ENCODE measurements around the gene ALDH1L2. TPM values are rescaled to one million over a fixed set of nuclear protein-coding genes. Genes with fewer than 3 reads are reported as not detected.

ALDH1L2 gene
- 10 to 100 TPM; 17.2 to 35.2 TPM for total RNA-seq
- 1 to 10 TPM; 1.6 to 3.4 TPM for polyA plus RNA-seq
- long read RNA-seq, donor 1, partial matches to known transcripts = 14 of 25 reads
- long read RNA-seq, donor 1, other reads (novel, unspliced or antisense) = 11 of 25 reads
- long read RNA-seq, donor 2, partial matches to known transcripts = 0 of 12 reads
- long read RNA-seq, donor 2, other reads (novel, unspliced or antisense) = 12 of 12 reads

GRCh38 chr12:105084251-105085250 is at the start of gene ALDH1L2:
ALDH1L2 (minus strand) TSS chr12:105084458; CDS start chr12:105084436, 22 bp downstream.
- Histone ChIP-seq H3K36me3 (ENCODE audit: control insufficient read depth in 1 of 2, insufficient read depth in 2 of 2, low read length in 1 of 2) (no peaks in the 10 kb centered on the region), H3K27me3 (ENCODE audit: control insufficient read depth in 1 of 2, insufficient read depth in 2 of 2, low read length in 1 of 2) (no peaks in the 10 kb centered on the region), H3K9me3 (ENCODE audit: control insufficient read depth, low read length) (no peaks in the 10 kb centered on the region), H3K4me1 (ENCODE audit: control insufficient read depth in 1 of 2, insufficient read depth in 2 of 2, low read length in 2 of 2) (no peaks in the 10 kb centered on the region), H3K27ac (ENCODE audit: low read depth in 1 of 2, low read length in 2 of 2) (peak within 1 kb of the TSS in 1 of 2 donors; percentile 61), H3K4me3 (ENCODE audit: low read length in 2 of 2) (peak within 1 kb of the TSS; percentile 60 to 75)
- 23 to 30% methylated on average over 54 to 75 of the region's 75 CpGs for WGBS, 2 donors
- intact Hi-C loops (cut with DNase I) = no loop called here
- ATAC-seq (ENCODE audit: low FRiP score) (peak; percentile 94), DNase-seq (peak; percentile 91 to 96)

- intact Hi-C loops (cut with DNase I) = no loop called here
- no peak for ATAC-seq (ENCODE audit: low FRiP score)
- no peaks in the 10 kb centered on the region for H3K9me3 ChIP-seq (ENCODE audit: control insufficient read depth, low read length)
- no peaks in the 10 kb centered on the region for H3K4me1 ChIP-seq (ENCODE audit: control insufficient read depth in 1 of 2, insufficient read depth in 2 of 2, low read length in 2 of 2)
- H3K4me3 ChIP-seq (ENCODE audit: low read length in 2 of 2) = no peak overlapping the region
- no peaks in the 10 kb centered on the region for H3K27me3 ChIP-seq (ENCODE audit: control insufficient read depth in 1 of 2, insufficient read depth in 2 of 2, low read length in 1 of 2)
- H3K27ac ChIP-seq (ENCODE audit: low read depth in 1 of 2, low read length in 2 of 2) = no peak overlapping the region
- H3K36me3 ChIP-seq (ENCODE audit: control insufficient read depth in 1 of 2, insufficient read depth in 2 of 2, low read length in 1 of 2) = peaks cover 4 to 14% of the 10 kb centered on the region in 2 donors
- DNase-seq = no peak
- 92 to 95% methylated on average over 2 of the region's 2 CpGs for WGBS, 2 donors
These were observed 36.3 kb upstream of the ALDH1L2 start for GRCh38 chr12:105120551-105120950.

- no peak overlapping the region for H3K4me3 ChIP-seq (ENCODE audit: low read length in 2 of 2)
- no peaks in the 10 kb centered on the region for H3K9me3 ChIP-seq (ENCODE audit: control insufficient read depth, low read length)
- intact Hi-C loops (cut with DNase I) = no loop called here
- ATAC-seq (ENCODE audit: low FRiP score) (no peak), DNase-seq (no peak)
- no peak overlapping the region for H3K27ac ChIP-seq (ENCODE audit: low read depth in 1 of 2, low read length in 2 of 2)
- no peaks in the 10 kb centered on the region for H3K4me1 ChIP-seq (ENCODE audit: control insufficient read depth in 1 of 2, insufficient read depth in 2 of 2, low read length in 2 of 2)
- peaks cover 0 to 4% of the 10 kb centered on the region in 2 donors for H3K36me3 ChIP-seq (ENCODE audit: control insufficient read depth in 1 of 2, insufficient read depth in 2 of 2, low read length in 1 of 2)
- H3K27me3 ChIP-seq (ENCODE audit: control insufficient read depth in 1 of 2, insufficient read depth in 2 of 2, low read length in 1 of 2) = no peaks in the 10 kb centered on the region
- 27 to 46% methylated on average over 1 of the region's 1 CpG for WGBS, 2 donors
These were observed 32.7 kb upstream of the ALDH1L2 start for GRCh38 chr12:105116969-105117368.

GRCh38 chr12:105113094-105113493 is 28.8 kb upstream of the ALDH1L2 start:
- no peak for ATAC-seq (ENCODE audit: low FRiP score)
- H3K27ac ChIP-seq (ENCODE audit: low read depth in 1 of 2, low read length in 2 of 2) = no peak overlapping the region
- H3K9me3 ChIP-seq (ENCODE audit: control insufficient read depth, low read length) = no peaks in the 10 kb centered on the region
- no peaks in the 10 kb centered on the region for H3K27me3 ChIP-seq (ENCODE audit: control insufficient read depth in 1 of 2, insufficient read depth in 2 of 2, low read length in 1 of 2)
- intact Hi-C loops (cut with DNase I) = no loop called here
- no peaks in the 10 kb centered on the region for H3K4me1 ChIP-seq (ENCODE audit: control insufficient read depth in 1 of 2, insufficient read depth in 2 of 2, low read length in 2 of 2)
- H3K4me3 ChIP-seq (ENCODE audit: low read length in 2 of 2) = no peak overlapping the region
- DNase-seq = no peak
- peaks cover 0 to 2% of the 10 kb centered on the region in 2 donors for H3K36me3 ChIP-seq (ENCODE audit: control insufficient read depth in 1 of 2, insufficient read depth in 2 of 2, low read length in 1 of 2)
- 95 to 96% methylated on average over 3 of the region's 3 CpGs for WGBS, 2 donors

GRCh38 chr12:105110851-105111250 is 26.6 kb upstream of the ALDH1L2 start:
- intact Hi-C loops (cut with DNase I) = no loop called here
- Histone ChIP-seq H3K4me3 (ENCODE audit: low read length in 2 of 2) (no peak overlapping the region), H3K27me3 (ENCODE audit: control insufficient read depth in 1 of 2, insufficient read depth in 2 of 2, low read length in 1 of 2) (no peaks in the 10 kb centered on the region), H3K27ac (ENCODE audit: low read depth in 1 of 2, low read length in 2 of 2) (no peak overlapping the region), H3K9me3 (ENCODE audit: control insufficient read depth, low read length) (no peaks in the 10 kb centered on the region), H3K4me1 (ENCODE audit: control insufficient read depth in 1 of 2, insufficient read depth in 2 of 2, low read length in 2 of 2) (no peaks in the 10 kb centered on the region), H3K36me3 (ENCODE audit: control insufficient read depth in 1 of 2, insufficient read depth in 2 of 2, low read length in 1 of 2) (no peaks in the 10 kb centered on the region)
- ATAC-seq (ENCODE audit: low FRiP score) = no peak
- 63 to 72% methylated on average over 4 of the region's 4 CpGs for WGBS, 2 donors
- no peak for DNase-seq

- WGBS, 2 donors = 65 to 66% methylated on average over 13 of the region's 13 CpGs
- Histone ChIP-seq H3K9me3 (ENCODE audit: control insufficient read depth, low read length) (no peaks in the 10 kb centered on the region), H3K27me3 (ENCODE audit: control insufficient read depth in 1 of 2, insufficient read depth in 2 of 2, low read length in 1 of 2) (no peaks in the 10 kb centered on the region), H3K4me1 (ENCODE audit: control insufficient read depth in 1 of 2, insufficient read depth in 2 of 2, low read length in 2 of 2) (no peaks in the 10 kb centered on the region), H3K36me3 (ENCODE audit: control insufficient read depth in 1 of 2, insufficient read depth in 2 of 2, low read length in 1 of 2) (no peaks in the 10 kb centered on the region), H3K4me3 (ENCODE audit: low read length in 2 of 2) (peak overlapping the region in 1 of 2 donors; percentile 18), H3K27ac (ENCODE audit: low read depth in 1 of 2, low read length in 2 of 2) (no peak overlapping the region)
- ATAC-seq (ENCODE audit: low FRiP score) (no peak), DNase-seq (no peak)
- intact Hi-C loops (cut with DNase I) = no loop called here
These were observed 25.4 kb upstream of the ALDH1L2 start for GRCh38 chr12:105109465-105110212.

GRCh38 chr12:105107494-105108371 is 23.5 kb upstream of the ALDH1L2 start, which contains the start of gene WASHC4:
WASHC4 (plus strand) TSS chr12:105107731; CDS start chr12:105107801, 70 bp downstream.
- 0% methylated on average over 79 to 85 of the region's 85 CpGs for WGBS, 2 donors
- peak; percentile 99 for ATAC-seq (ENCODE audit: low FRiP score)
- intact Hi-C loops (cut with DNase I) = no loop called here
- peak within 1 kb of the TSS; percentile 62 to 94 for H3K4me3 ChIP-seq (ENCODE audit: low read length in 2 of 2)
- H3K9me3 ChIP-seq (ENCODE audit: control insufficient read depth, low read length) = no peaks in the 10 kb centered on the region
- DNase-seq = peak; percentile 96 to 98
- no peaks in the 10 kb centered on the region for H3K36me3 ChIP-seq (ENCODE audit: control insufficient read depth in 1 of 2, insufficient read depth in 2 of 2, low read length in 1 of 2)
- H3K27me3 ChIP-seq (ENCODE audit: control insufficient read depth in 1 of 2, insufficient read depth in 2 of 2, low read length in 1 of 2) = no peaks in the 10 kb centered on the region
- peak within 1 kb of the TSS; percentile 79 to 87 for H3K27ac ChIP-seq (ENCODE audit: low read depth in 1 of 2, low read length in 2 of 2)
- no peaks in the 10 kb centered on the region for H3K4me1 ChIP-seq (ENCODE audit: control insufficient read depth in 1 of 2, insufficient read depth in 2 of 2, low read length in 2 of 2)

GRCh38 chr12:105107171-105107493 is 22.9 kb upstream of the ALDH1L2 start:
- WGBS, 2 donors = 0 to 1% methylated on average over 15 of the region's 15 CpGs
- intact Hi-C loops (cut with DNase I) = no loop called here
- Histone ChIP-seq H3K4me3 (ENCODE audit: low read length in 2 of 2) (peak overlapping the region; percentile 46 to 62), H3K27ac (ENCODE audit: low read depth in 1 of 2, low read length in 2 of 2) (peak overlapping the region in 1 of 2 donors; percentile 2), H3K27me3 (ENCODE audit: control insufficient read depth in 1 of 2, insufficient read depth in 2 of 2, low read length in 1 of 2) (no peaks in the 10 kb centered on the region), H3K4me1 (ENCODE audit: control insufficient read depth in 1 of 2, insufficient read depth in 2 of 2, low read length in 2 of 2) (no peaks in the 10 kb centered on the region), H3K36me3 (ENCODE audit: control insufficient read depth in 1 of 2, insufficient read depth in 2 of 2, low read length in 1 of 2) (no peaks in the 10 kb centered on the region), H3K9me3 (ENCODE audit: control insufficient read depth, low read length) (no peaks in the 10 kb centered on the region)
- DNase-seq = no peak
- ATAC-seq (ENCODE audit: low FRiP score) = peak; percentile 64

All from aorta (tissue), 5 donors.